Neuronal stem cell (in vitro differentiated cells): ENCODE measurements around the gene LPP.

Experiments
- DNase-seq: peaks from one replicate; pipeline ENCODE4 v3.0.0-alpha.2; 2013; ENCODE audit warnings: low spot score
- H2AFZ ChIP-seq: one replicate; pipeline ENCODE4 v1.6.1; 2013; ENCODE audit warnings: mild to moderate bottlenecking, low read length, inconsistent platforms
- H2AK5ac ChIP-seq: 2 replicates; pipeline ENCODE4 v1.6.1; 2013; ENCODE audit warnings: low read depth, mild to moderate bottlenecking, inconsistent platforms, low read length, moderate library complexity, mixed read lengths
- H2BK120ac ChIP-seq: 2 replicates; pipeline ENCODE4 v1.6.1; 2013; ENCODE audit warnings: low read depth, mild to moderate bottlenecking, inconsistent platforms, low read length, moderate library complexity, mixed read lengths
- H2BK12ac ChIP-seq: one replicate; pipeline ENCODE4 v1.6.1; 2013; ENCODE audit warnings: low read length, inconsistent platforms
- H2BK15ac ChIP-seq: 2 replicates; pipeline ENCODE4 v1.6.1; 2013; ENCODE audit warnings: mild to moderate bottlenecking, low read length, inconsistent platforms, mixed read lengths
- H2BK5ac ChIP-seq: one replicate; pipeline ENCODE4 v1.6.1; 2013; ENCODE audit warnings: inconsistent platforms, mild to moderate bottlenecking, low read length, moderate library complexity
- H3K14ac ChIP-seq: one replicate; pipeline ENCODE4 v1.6.1; 2013; ENCODE audit warnings: low read length, inconsistent platforms
- H3K18ac ChIP-seq: 2 replicates; pipeline ENCODE4 v1.6.1; 2013; ENCODE audit warnings: low read length, inconsistent platforms
- H3K23ac ChIP-seq: 2 replicates; pipeline ENCODE4 v1.6.1; 2013; ENCODE audit warnings: low read depth, mild to moderate bottlenecking, mixed read lengths, low read length, inconsistent platforms; ENCODE audit not compliant: poor library complexity
- H3K27ac ChIP-seq: replicated peaks from 3 replicates; pipeline ENCODE4 v1.5.1; 2013; ENCODE audit warnings: low read length, inconsistent platforms
- H3K27me3 ChIP-seq, 3 experiments: 2 replicates each; pipeline ENCODE4 v1.6.1; 2013; ENCODE audit warnings: low read length in 3 of 3, mild to moderate bottlenecking in 2 of 3, inconsistent platforms in 1 of 3, low read depth in 1 of 3, mixed read lengths in 1 of 3, moderate library complexity in 1 of 3; ENCODE audit not compliant: control insufficient read depth in 3 of 3, insufficient read depth in 3 of 3
- H3K36me3 ChIP-seq, 2 donors: replicated peaks in 1 of 2; 2 replicates each; pipeline ENCODE4 v1.6.1; 2013; ENCODE audit warnings: low read length in 2 of 2; ENCODE audit not compliant: control insufficient read depth in 2 of 2, insufficient read depth in 2 of 2
- H3K4ac ChIP-seq: 2 replicates; pipeline ENCODE4 v1.6.1; 2013; ENCODE audit warnings: inconsistent platforms, mild to moderate bottlenecking, low read length, moderate library complexity
- H3K4me1 ChIP-seq, 2 donors: 1 replicate in 1 of 2; 2 replicates in 1 of 2; pipeline ENCODE4 v1.6.1; 2013; ENCODE audit warnings: low read length in 2 of 2, low read depth in 1 of 2; ENCODE audit not compliant: control insufficient read depth in 2 of 2, insufficient read depth in 1 of 2
- H3K4me2 ChIP-seq: one replicate; pipeline ENCODE4 v1.6.1; 2013; ENCODE audit warnings: mild to moderate bottlenecking, low read length, inconsistent platforms; ENCODE audit not compliant: insufficient read depth, poor library complexity, severe bottlenecking
- H3K4me3 ChIP-seq, 2 donors: 2 replicates each; pipeline ENCODE4 v1.5.1; 2013; ENCODE audit warnings: low read length in 2 of 2, mild to moderate bottlenecking in 2 of 2, inconsistent platforms in 1 of 2, moderate library complexity in 1 of 2
- H3K79me1 ChIP-seq: one replicate; pipeline ENCODE4 v1.6.1; 2013; ENCODE audit warnings: low read depth, mild to moderate bottlenecking, inconsistent platforms, low read length, moderate library complexity
- H3K9ac ChIP-seq: one replicate; pipeline ENCODE4 v1.6.1; 2013; ENCODE audit warnings: mild to moderate bottlenecking, low read depth, low read length, inconsistent platforms; ENCODE audit not compliant: poor library complexity
- H3K9me3 ChIP-seq, 2 donors: replicated peaks in 1 of 2; 2 replicates each; pipeline versions ENCODE3 to v1.6.1; 2013; ENCODE audit warnings: low read length in 2 of 2, mild to moderate bottlenecking in 2 of 2, inconsistent platforms in 1 of 2, low read depth in 1 of 2, mixed read lengths in 1 of 2, moderate library complexity in 1 of 2; ENCODE audit not compliant: control insufficient read depth in 2 of 2, insufficient read depth in 1 of 2
- H4K8ac ChIP-seq: one replicate; pipeline ENCODE4 v1.6.1; 2013; ENCODE audit warnings: low read depth, mild to moderate bottlenecking, inconsistent platforms, low read length, moderate library complexity
- H4K91ac ChIP-seq: one replicate; pipeline ENCODE4 v1.6.1; 2013; ENCODE audit warnings: low read length, low read depth, mild to moderate bottlenecking, inconsistent platforms; ENCODE audit not compliant: poor library complexity
- WGBS, 2 donors: extraction: QIAGEN DNeasy Blood & Tissue Kit; methylation state at CpG; one replicate each; pipeline ENCODE4 v1.1.7; 2013; ENCODE audit warnings: missing lambda C conversion rate in 2 of 2, mixed read lengths in 1 of 2; ENCODE audit not compliant: insufficient read length in 2 of 2, insufficient replicate concordance in 1 of 2; ENCODE audit errors: extremely low coverage in 2 of 2; 5-methylcytosine and 5-hydroxymethylcytosine counted together

LPP gene

DNA sequence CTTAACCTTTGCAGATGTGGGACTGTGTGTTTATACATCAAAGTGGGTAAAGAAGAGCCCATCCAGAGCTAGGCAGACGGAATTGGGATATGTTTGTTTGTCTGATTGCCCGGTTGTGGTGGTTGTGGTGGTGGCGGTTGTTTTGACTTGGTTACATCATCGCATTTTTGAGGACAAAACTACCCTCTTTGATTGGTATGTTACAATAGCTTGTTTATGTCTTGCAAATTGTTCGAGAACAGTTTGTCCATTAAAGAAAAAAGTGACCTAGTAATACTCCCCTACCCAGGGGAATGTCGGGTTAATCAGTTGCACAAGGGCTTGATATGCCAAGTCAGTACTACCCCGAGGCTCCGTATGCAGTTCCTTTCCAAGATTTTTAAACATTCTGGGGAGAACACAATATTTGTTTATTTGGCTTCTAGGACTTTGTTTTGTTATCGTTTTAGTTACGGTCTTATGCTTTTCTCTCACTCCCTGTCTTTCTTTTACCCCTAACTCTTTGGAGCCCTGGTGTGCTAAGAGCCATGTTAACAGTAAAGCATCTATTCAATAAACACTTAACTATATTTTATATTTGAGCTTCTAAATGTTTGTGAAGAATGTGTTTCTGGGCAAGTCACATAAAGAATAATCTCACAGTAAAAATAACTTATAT is 315.4 kb downstream of the LPP start:
- Histone ChIP-seq H3K4me1 (peaks cover 0 to 2% of the 10 kb centered on the region in 2 donors), H3K36me3 (no peaks in the 10 kb centered on the region), H2AK5ac (no peak overlapping the region), H3K4me2 (no peak overlapping the region), H3K79me1 (no peaks in the 10 kb centered on the region), H3K27me3 (no peaks in the 10 kb centered on the region), H2BK5ac (no peak overlapping the region), H3K9ac (no peak overlapping the region), H3K18ac (no peak overlapping the region), H3K9me3 (peaks cover 0 to 9% of the 10 kb centered on the region in 2 donors), H3K14ac (no peak overlapping the region), H2BK15ac (no peak overlapping the region), H2BK120ac (no peak overlapping the region), H2BK12ac (no peak overlapping the region), H3K27ac (no peak overlapping the region), H3K4ac (no peak overlapping the region), H3K4me3 (no peak overlapping the region), H4K8ac (no peak overlapping the region), H2AFZ (no peak overlapping the region), H4K91ac (no peak overlapping the region), H3K23ac (no peak overlapping the region)
- DNase-seq, result no peak
- WGBS, 2 donors, result no CpG with 5 or more reads among the region's 10 CpGs

DNA sequence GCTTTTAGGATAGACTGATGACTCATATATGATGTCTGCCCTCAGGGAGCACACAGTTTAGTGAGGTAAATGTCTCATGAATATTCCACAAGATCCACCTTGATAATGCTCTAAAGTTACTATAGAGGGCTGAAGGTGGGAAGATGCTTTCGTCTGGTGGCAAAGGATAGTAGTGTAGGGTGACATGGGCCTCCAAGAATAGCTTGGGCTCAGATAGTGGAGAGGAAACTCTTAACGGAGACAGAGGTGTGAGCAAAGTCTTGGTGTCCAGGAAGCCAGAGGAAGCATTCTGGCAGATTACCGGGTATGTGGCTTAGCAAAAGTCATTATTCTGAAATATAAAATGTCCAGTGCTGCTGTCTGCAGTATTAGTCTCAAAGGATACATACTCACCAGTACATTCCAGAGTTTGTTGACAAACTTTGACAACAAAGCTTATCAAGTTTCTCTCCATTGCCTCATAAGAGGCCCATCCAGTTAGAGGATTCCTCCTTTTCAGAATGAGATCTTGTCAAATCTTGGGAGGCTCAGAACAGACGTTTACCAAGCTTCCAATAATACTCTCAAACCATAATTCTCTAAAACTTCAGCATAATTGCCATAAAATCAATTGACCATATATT is 316.7 kb downstream of the LPP start:
- Histone ChIP-seq H3K14ac (no peak overlapping the region), H4K8ac (no peak overlapping the region), H3K36me3 (no peaks in the 10 kb centered on the region), H3K18ac (no peak overlapping the region), H3K23ac (no peak overlapping the region), H2BK12ac (no peak overlapping the region), H3K9me3 (peaks cover 0 to 9% of the 10 kb centered on the region in 2 donors), H3K4me2 (no peak overlapping the region), H3K27me3 (no peaks in the 10 kb centered on the region), H3K9ac (no peak overlapping the region), H2BK120ac (no peak overlapping the region), H2AK5ac (no peak overlapping the region), H3K79me1 (no peaks in the 10 kb centered on the region), H4K91ac (no peak overlapping the region), H3K4me3 (no peak overlapping the region), H3K27ac (no peak overlapping the region), H2AFZ (no peak overlapping the region), H3K4me1 (no peaks in the 10 kb centered on the region), H3K4ac (no peak overlapping the region), H2BK5ac (no peak overlapping the region), H2BK15ac (no peak overlapping the region)
- no CpG with 5 or more reads among the region's 4 CpGs for WGBS, 2 donors
- no peak for DNase-seq

DNA sequence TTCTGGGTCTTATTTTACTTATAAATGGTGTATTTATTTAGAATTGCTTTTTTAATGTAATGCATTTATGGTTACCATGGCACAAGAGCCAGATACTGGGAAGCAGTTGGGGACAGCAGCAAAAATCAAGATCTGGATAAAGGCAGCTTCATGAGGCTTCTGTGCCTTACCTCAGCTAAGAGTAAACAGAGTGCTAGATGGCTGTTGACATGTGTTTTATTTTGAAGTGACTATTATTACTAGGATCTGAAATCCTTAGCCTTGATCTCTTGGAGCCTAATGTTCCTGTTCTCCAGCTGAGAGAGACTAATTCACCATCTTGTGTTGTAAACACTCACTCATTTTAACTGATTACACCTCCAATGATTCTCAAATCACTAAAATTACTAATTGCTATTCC is 317.8 kb downstream of the LPP start:
- no peak for DNase-seq
- no peak overlapping the region for H2AFZ ChIP-seq
- no peak overlapping the region for H2AK5ac ChIP-seq
- H4K91ac ChIP-seq, result no peak overlapping the region
- H3K4me2 ChIP-seq, result no peak overlapping the region
- H4K8ac ChIP-seq, result no peak overlapping the region
- H2BK5ac ChIP-seq, result no peak overlapping the region
- H3K4me1 ChIP-seq, result no peaks in the 10 kb centered on the region
- no peak overlapping the region for H3K23ac ChIP-seq
- H3K18ac ChIP-seq, result no peak overlapping the region
- H3K9ac ChIP-seq, result no peak overlapping the region
- H3K4ac ChIP-seq, result no peak overlapping the region
- no peaks in the 10 kb centered on the region for H3K79me1 ChIP-seq
- H3K27ac ChIP-seq, result no peak overlapping the region
- no peaks in the 10 kb centered on the region for H3K36me3 ChIP-seq
- H3K4me3 ChIP-seq, result no peak overlapping the region
- H3K9me3 ChIP-seq, result peaks cover 0 to 9% of the 10 kb centered on the region in 2 donors
- no peak overlapping the region for H2BK12ac ChIP-seq
- no peak overlapping the region for H2BK120ac ChIP-seq
- no peak overlapping the region for H3K14ac ChIP-seq
- no peaks in the 10 kb centered on the region for H3K27me3 ChIP-seq
- H2BK15ac ChIP-seq, result no peak overlapping the region

DNA sequence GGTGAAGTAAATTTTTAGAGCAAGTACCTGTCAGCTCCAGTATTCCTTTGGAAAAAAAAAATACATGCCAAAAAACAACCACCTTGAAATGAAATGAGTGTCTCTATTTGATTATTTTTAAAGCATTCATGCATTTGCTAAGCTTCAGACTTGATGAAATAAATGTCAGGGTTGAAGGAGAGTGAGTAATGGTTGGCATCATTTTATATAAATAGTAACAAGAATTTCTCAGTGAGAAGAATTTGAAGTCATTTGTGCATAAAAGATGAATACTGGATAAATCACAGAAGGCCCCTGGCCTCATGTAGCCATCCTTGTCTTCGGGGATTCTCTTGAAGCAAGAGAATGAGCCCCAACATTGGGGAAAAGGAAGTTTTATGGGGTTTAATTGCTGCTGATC is 318.4 kb downstream of the LPP start:
- H3K23ac ChIP-seq, result no peak overlapping the region
- no peak overlapping the region for H3K9ac ChIP-seq
- no peak overlapping the region for H3K4ac ChIP-seq
- no peak overlapping the region for H2AK5ac ChIP-seq
- H4K8ac ChIP-seq, result no peak overlapping the region
- H2BK12ac ChIP-seq, result no peak overlapping the region
- no peak overlapping the region for H2BK15ac ChIP-seq
- no peak overlapping the region for H3K4me2 ChIP-seq
- no peak overlapping the region for H3K14ac ChIP-seq
- no peak overlapping the region for H3K27ac ChIP-seq
- no peak overlapping the region for H2AFZ ChIP-seq
- H3K27me3 ChIP-seq, result no peaks in the 10 kb centered on the region
- peaks cover 0 to 2% of the 10 kb centered on the region in 2 donors for H3K4me1 ChIP-seq
- H3K4me3 ChIP-seq, result no peak overlapping the region
- no CpG with 5 or more reads among the region's 1 CpG for WGBS, 2 donors
- no peak for DNase-seq
- H3K18ac ChIP-seq, result no peak overlapping the region
- no peak overlapping the region for H2BK5ac ChIP-seq
- no peak overlapping the region for H2BK120ac ChIP-seq
- peaks cover 0 to 7% of the 10 kb centered on the region in 2 donors for H3K9me3 ChIP-seq
- H3K79me1 ChIP-seq, result no peaks in the 10 kb centered on the region
- H3K36me3 ChIP-seq, result no peaks in the 10 kb centered on the region
- no peak overlapping the region for H4K91ac ChIP-seq
